ENCODE results near the gene DRGX.

The DRGX gene

DNA sequence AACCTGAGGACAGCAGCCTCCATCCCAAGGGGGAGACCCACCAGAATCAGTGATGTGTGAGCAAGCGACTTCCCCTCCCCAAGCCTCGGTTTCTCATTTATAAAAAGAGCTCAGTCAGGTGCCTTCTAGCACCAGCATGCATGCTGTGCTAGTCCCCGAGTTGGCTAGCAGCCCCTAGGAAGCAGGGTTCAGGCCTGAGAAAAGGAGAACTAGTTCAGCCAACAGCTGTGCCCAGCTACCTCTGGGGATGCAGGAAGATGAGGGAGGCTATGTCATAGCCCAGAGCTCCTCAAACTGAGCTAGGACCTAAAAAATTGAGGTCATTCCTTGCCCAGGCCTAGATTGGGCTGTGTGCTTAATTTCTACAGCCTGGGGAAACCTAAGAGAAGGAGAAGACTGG, 13.7 kb downstream of the DRGX start:
- no peak for DNase-seq (ENCODE audit: low read depth)

DNA sequence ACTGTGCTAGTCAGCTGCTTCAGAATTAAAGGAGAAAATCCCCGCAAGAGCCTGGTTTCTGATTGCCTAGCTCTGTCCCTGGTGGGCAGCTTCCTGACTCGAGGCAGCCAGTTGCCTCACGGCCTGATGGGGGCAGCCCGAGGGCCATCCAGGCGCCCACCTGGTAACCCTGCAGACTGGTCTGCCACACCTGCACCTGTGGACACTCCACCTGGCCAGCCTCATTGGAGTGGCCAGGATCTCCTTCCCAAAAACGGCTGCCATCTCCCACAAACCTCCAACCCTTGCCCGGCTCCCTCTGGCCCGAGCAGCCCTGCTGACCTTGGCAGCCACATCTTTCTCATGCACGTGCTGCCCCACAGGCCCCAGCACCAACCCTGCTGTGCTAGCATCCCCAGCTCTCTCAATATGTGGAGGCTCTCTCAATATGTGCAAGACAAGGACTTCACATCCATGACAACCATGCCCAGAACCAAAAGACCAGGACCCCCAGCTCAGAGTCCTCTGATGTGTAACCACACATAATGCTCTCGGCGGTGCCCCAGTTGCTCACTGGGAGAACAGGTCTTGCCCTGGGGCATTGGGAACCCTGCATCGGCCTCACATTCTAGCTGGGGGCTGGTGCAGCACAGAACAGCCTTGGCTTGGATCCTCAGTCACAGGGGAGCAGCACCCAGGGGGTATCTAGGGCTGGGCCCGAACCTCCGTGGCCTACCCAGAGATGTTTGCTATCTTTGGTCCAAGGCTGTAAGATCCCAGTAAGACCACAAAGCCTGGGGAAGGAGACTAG, 14.6 kb downstream of the DRGX start:
- DNase-seq (ENCODE audit: low read depth): no peak

DNA sequence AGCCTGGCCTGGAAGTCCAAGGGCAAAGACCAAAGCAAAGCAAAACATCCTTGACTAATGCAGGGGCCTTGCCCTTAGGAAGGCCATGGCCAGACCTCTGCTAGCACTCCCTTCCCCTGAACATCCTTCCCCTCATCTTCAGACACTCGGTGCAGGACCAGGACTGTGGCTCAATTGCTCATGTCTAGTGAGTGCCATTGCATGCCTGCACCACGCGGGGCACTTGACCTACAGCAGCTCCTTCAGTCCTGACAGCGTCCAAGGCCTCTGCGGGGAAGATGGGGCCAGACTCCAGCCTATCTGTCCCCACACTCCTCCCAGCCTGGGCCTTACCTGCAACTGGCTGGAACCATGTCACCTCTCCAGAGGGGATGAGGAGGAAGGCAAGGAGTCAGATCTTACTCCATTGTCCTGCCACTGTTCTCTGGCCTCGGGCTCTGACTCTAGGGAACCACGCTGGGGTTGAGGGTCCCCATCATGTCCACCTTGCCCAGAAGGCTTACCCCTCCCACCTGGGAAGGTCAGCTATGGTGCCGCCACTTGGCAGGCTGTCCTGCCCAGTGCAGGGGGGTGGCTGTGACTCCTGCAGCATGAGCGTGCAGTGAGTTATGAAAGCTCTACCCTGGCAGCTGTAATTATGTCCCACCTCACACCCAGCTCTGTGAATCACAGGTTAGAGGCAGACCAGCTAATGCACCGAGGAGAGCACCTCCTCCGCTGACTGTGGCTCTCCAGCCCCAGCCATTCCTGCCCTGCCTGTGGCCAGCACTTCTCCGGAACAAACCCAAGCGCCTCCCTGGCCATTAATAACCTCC, 16.1 kb downstream of the DRGX start:
- no peak for DNase-seq (ENCODE audit: low read depth)

DNA sequence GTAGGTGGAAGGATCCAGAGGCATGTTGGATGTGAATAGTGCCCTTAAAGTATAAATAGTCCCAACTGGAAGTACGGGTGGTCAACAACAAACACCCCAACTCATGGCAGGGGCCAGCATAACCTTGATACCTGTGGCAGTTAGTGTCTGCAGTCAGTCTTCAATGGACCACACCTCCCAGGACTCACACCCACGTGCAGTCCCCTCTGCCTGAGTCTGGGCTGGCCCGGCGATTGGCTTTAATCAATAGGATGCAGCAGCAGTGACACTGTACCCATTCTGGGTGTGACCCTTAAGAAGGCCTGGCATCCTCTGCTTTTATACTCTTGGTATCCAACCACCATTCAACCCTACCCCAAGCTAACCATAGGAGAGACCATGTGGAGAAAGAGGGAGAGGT, 18.6 kb downstream of the DRGX start:
- no peak for DNase-seq (ENCODE audit: low read depth)

DNA sequence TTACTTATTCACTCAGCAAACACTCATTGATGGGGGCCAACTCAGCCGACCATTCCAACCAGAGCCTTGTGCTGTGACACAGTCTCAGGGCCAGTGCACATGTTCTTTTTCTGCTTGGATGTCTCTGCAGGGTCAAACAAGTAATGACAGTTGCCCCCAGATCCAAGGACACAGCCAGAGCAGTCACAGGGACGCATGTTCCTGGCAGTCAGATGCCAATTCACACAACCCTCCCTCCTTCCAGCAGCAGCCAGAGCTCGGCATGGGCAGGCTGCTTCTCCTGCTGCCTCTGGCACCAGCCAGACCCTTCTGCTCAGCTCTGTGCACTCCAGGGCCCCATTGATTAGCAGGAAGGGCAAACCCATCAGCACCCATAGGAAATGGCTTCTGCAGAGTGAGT, 20.3 kb downstream of the DRGX start:
- DNase-seq (ENCODE audit: low read depth): no peak

DNA sequence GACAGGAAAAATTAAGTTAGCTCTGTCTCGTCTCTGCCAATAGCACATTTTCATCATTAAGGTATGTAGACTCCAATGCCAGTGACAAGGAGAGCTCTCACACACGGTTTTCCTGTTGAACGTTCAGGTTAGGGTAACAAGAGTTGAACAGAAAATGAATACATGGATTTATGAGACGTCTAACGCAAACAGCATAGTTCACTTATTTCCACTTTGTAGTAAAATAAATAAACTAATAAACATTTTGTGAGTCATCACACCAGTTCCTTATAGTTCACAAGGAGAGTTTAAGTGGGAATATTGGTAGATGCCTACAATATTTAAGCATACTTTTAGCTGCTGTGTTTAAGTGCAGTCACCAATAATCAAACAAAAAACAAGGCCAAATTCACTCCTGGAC, 21.1 kb downstream of the DRGX start:
- no peak for DNase-seq (ENCODE audit: low read depth)

DNA sequence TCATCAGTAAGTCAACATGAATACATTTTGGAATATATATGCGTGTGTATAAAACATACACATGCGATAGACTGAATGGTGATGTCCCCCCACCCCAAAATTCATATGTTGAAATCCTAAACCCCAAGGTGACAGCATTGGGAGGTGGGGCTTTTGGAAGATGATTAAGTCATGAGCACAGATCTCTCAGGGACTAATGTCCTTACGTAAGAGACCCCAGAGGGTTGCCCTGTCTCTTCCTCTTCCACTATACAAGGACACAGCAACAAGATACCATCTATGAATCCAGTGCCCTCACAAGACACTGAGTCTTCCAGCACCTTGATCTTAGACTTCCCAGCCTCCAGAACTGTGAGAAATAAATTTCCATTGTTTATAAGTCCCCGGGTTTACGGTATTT, 22.5 kb downstream of the DRGX start:
- no peak for DNase-seq (ENCODE audit: low read depth)

DNA sequence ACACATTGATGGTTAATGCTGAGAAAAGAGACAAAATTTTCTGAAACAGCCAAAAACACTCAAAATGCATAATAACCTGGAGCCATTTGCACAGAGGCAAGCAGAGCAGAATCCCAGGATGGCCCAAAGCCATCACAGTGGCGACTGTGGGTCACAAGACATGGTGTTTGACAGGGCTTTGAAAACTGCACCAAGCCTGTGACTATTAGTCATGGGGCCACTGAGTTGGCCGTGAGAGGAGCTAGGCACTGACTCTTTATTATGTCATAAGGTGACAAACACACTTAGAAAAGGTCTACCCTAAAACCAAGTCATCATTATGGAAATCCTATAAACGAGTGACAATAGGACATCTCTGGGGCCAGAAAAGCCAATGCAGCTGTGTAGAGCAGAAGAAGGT, 23.9 kb downstream of the DRGX start:
- DNase-seq (ENCODE audit: low read depth): no peak

DNA sequence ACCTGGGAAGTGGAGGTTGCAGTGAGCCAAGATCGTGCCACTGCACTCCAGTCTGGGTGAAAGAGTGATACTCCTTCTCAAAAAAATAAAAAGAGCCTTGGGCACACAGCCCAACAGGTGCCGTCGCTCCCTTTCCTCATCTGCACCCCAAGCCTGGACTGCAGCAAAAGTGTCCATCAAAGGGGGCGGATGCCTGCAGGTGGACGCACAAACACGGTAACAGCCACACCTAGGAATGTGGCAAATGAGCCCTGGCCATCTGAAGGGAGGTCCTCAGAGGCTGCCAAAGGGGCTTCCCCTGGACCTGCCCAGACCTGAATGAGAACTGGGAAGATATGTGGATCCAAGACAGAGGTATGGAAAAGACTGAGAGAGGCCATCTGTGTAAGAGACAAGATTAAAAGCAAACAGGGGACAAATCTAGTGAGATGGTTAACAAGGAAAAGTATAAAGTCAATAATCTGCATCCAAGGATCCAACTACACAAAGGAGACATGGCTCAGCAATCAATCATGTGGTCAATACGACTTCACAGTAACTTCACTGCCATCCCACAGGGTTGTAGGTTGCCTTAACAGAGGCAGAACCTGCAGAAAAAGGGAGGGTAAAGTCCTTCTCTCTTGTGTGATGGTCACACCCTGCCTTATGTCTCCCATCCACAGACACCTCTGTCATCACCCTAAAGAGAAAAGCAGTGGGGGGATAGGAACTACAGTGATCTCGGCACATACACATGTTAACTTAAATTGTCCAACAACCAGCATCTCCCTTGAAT, 25.4 kb downstream of the DRGX start:
- no peak for DNase-seq (ENCODE audit: low read depth)

DNA sequence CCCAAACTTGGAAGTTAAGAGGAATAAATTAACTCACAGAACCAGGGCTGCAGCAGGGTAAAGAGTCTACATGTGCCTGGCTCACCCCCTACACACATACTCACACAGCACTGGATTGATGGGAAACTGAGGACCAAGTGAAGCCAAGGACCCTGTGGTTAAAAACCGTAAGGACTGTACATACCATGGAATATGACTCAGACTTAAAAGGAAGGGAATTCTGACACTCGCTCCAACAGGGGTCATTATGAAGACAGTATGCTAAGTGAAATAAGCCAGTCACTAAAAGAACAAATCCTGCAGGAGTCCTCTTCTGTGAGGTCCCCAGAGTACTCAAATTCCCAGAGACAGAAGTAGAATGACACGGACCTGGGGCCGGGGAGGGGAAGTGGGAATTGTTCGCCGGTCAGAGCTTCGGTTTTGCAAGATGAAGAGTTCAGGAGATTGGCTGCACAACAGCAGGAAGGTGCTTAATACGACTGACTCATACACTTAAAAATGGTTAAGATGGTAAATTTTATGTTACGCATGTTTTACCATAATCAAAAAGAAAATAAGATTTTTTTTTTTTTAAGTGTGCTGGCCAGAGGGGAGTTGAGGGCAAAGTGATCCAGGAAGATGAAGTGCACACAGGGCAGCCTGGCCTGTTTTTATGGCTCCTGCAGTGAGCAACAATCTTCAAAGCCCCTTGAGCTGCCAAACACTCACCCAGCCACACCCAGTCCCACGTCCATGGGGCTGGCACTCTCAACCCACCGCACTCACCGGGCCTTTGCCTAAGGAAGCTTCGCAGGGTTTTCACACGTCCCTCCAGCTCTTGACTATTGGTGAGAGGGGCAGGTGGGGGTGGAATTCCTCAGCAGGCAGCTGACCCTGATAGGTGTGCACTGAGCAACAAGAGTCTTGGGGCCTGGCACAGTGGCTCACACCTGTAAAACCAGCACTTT, 26.4 kb downstream of the DRGX start:
- no peak for DNase-seq (ENCODE audit: low read depth)

DNA sequence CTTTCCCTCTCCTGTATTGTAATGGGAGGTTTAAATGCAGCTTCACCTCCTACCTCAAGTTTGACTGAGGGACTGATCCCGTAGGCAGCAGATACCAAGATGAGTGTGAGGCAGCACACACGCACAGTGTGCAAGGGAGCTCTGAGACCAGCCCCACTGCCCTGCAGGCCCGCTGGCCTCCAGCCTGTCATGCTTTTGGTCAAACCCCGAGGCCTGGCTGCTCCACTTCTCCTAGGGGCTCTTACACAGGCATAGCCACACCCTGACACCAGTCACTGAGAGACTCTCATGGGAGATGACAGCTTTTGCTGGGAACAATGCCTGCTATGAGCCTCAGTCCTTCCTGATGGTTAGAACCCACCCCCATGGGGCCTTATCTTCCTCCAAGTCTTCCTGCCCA, 27.6 kb downstream of the DRGX start:
- no peak for DNase-seq (ENCODE audit: low read depth)

DNA sequence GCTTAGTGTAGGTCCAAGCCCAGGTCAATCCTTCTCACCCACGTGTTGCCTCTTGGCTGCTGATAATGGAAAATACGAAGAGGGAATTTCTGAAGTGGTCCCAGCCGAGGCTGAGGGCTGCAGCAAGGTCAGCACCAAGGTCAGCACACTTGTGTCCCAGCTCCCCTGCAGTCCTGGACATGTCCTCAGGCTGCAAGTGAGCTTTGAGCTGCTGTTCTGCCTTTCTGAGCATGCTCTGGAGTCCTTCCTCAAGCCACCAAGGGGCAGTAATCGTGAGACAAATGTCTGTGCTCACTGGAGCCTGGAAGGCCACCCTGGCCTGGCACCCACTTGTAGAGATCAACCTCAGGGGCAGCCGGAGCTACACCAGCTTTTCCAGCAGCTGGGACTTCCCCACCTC, 28.3 kb downstream of the DRGX start:
- DNase-seq (ENCODE audit: low read depth): no peak

DNA sequence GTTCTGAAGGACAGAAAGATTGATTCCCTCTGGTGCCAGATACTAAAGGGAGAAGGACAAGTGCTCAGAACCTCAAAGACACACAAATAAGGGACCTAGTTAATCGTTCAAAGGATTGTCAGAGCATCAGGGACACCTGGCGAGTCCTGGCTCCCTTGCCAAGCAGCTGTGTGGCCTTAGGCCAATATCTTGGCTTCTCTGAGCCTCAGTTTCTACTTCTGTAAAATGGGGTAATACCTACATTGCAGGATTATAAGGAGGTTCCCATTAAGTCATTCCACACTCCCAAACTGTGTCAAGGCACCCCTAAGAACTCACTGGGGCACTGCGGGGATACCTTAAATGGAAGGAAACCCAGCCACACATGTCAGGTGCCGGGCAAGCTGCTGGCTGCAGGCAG, 29.4 kb downstream of the DRGX start:
- no peak for DNase-seq (ENCODE audit: low read depth)

DNA sequence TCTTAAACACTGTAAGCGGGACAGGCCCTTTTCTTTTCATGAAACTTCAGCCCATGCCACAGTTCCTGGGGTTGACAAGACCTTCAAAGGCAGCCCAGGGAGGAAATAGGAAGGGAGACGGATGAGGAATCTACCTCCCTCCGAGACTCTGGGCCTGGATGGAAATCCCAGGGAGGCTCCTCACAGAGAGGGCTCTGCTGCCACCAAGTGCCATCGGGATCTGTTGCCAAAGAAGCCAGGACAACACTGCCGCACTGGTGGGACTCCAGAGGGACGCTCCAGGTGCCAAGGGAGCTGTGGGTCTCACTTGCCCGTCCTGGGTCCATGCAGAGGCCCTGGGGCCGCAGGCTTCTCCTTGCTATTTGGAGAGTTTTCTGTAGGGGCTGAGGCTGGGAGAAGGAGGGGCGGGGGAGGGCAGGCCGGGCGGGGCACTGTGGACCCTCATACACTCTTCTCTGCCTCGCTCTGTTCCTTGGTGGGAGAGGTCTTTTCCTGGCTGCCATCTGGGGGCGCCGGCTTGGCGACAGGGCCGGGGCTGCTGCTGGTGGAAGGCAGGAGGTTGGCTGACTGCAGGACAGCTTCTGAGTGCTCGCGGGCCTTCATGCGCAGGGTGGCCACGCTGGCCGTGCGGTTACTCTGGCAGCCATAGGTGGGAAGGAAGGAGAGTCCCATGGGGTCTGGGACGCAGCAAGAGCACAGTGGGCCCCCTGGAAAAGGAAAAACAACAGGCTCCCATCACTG, 30.0 kb downstream of the DRGX start:
- DNase-seq (ENCODE audit: low read depth): no peak

DNA sequence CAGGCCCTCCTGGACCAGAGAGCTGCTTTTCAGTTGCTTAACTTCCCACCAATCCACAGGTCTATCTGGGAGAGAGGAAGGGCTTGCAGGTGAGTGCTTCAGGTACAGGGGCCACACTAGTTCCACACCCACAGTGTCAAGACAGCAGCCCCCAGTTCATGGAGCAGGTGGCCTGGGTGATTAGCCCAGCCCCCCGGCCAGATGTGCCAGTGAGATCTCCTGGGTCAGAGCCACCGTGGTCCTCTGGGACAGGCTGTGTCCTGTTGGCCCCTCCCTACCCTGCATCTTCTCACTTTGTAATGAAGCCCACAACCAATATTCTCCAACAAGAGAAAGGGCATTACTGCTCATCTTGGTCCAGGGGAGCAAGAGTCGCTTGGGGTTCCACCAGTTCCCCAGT, 30.6 kb downstream of the DRGX start:
- no peak for DNase-seq (ENCODE audit: low read depth)

DNA sequence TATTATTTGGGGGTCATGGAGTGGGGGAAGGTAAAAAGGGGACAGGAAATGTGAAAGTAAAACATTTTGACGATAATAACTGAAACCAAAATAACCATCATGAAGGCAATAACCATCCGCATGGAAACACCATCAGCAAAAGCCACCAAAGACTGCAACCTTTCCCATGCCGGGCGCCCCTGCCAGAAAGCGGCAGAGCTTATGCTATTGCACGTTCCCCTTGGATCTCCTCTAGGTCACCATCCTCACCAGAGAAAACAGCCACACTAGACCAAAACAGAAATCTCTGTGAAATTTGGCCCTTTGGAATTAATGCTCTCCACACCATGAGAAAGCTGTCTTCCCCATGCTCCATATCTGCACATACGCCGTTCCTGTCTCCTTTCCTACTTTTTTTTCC, 31.1 kb downstream of the DRGX start:
- no peak for DNase-seq (ENCODE audit: low read depth)

DNA sequence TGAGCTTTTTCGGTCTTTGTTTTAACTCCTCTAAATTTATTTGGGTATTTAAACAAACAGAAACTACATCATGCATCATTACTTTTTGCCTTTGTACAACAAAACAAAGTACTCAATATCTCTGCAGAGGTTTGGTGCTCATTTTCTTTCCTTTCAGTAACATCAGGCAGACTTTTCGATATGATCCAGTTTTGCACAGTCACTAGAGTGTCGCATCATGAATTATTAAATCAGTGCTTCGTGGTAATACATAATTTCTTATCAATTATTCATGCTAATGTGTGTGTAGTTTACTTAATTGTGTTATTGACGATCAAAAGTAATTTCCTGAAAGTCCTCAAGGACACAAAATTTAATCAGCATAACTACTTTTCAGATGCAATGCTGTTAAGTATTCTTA, 31.8 kb downstream of the DRGX start:
- DNase-seq (ENCODE audit: low read depth): no peak

DNA sequence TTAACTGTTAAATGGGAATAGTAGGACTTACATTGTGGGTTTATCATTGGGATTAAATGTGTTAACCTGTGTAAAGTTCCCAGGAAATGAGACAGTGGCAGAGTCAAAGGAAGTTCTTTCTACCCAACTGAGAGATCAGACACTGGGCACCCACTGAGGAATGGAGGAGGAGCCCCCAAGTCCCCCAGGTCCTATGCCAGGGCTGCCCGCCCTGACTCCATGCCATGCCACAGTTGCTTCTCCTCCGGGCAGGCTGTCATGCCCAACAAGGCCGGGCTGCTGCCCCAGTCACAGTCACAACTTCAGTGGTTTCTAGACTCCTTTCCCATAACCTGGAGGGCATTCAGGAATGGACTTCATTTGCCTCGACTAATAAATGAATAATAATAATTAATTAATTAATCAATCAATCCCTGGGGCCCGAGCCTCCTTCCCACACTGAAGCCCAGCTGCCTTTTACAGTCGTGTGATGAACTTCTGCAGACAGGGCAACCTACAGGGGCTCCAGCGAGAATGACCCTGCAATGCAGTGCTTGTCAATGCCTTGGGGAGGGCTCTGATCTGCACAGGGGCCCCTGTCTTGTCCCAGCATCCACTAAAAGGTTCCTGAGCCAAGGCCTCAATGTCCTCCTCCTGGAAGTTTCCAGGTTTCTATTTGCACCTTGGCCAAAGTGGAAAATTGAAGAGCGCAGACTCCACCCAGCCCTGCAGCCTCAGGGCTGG, 32.4 kb downstream of the DRGX start:
- no peak for DNase-seq (ENCODE audit: low read depth)

DNA sequence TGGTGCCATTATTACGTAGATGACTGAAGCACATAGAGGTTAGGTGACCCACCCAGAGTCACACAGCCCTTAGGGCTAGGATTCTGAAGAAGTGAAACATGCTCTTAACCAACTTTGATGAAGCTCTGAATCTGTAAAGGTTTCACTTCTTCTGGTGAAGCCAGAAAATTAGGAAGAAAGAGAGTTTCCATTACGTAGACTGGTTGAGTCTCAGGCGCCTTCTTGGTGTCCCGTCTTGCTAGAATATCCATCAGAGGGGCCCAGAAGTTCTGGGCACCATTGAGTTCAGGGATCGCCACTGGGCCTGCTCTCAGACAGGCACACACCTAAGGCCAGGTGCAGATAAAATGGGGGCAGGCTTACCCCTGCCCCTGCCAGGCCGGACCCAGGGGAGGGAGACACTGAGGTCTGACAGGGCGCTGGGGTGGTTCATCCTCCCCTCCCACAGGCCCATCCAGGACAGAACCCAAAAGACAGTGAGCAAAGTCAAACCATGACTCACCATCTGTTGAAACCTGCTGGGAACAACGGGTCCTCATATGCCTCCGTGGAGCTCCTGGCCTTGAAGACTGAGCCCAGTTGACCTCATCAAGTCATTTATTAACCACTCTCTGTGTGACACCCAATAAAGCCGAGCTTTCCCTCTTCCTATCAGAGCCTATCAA, 33.2 kb downstream of the DRGX start:
- DNase-seq (ENCODE audit: low read depth): no peak

Data from activated T-helper 9 cell treated with anti-CD3 and anti-CD28 coated beads, Interleukin-2, amount 50 U/mL, for 16 hours (primary cell).